HG03469 (cell line): ENCODE data around the gene ANKRD30B.
"Not testable (repeated sequence)": the region's sequence is repeated elsewhere in the genome, so short reads cannot be mapped to it uniquely, and the experiment has no call there.

Source experiments
- ATAC-seq: cut with Tn5 transposase; IDR thresholded peaks from one replicate; pipeline ENCODE4 v1.9.1; 2021; ENCODE audit warnings: mild to moderate bottlenecking, moderate library complexity, moderate number of reproducible peaks; ENCODE audit not compliant: unreplicated experiment

ANKRD30B gene

GRCh38 chr18:14855634-14856033 lies 107.7 kb downstream of the ANKRD30B start:
- not testable (repeated sequence) for ATAC-seq

- not testable (repeated sequence) for ATAC-seq
Observed at GRCh38 chr18:14856256-14856655, 108.3 kb downstream of the ANKRD30B start.

GRCh38 chr18:14858514-14858913 lies 110.5 kb downstream of the ANKRD30B start:
- not testable (repeated sequence) for ATAC-seq

DNA sequence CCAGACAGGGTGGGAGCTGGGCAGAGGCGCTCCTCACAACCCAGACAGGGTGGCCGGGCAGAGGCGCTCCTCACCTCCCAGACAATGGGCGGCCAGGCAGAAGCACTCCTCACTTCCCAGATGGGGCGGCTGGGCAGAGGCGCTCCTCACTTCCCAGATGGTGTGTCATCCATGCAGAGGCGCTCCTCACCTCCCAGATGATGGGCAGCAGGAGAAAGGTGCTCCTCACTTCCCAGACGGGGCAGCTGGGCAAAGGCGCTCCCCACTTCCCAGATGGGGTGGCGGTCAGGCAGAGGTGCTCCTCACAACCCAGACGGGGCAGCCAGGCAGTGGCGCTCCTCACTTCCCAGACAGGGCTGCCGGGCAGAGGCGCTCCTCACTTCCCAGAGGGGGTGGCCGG lies 112.0 kb downstream of the ANKRD30B start:
- not testable (repeated sequence) for ATAC-seq

DNA sequence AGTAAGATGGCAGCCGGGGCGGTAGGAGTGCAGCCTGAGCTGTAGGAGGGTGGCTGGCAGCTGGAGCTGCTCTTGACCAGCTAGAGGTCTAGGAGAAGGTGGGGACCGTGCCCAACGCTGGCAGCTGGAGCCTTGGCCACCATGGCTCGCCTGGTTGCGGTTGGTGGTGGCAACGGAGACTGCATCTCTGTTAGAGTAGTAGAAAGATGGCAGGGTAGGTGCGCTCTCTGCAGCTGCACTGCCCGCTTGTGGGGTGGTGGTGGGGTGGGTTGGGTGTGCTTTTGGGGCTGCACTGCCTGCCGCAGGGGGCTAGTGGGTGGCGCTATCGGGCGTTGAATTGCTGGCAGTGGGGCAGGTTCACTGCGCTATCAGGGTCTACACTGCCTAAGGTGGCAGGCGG lies 118.5 kb downstream of the ANKRD30B start:
- not testable (repeated sequence) for ATAC-seq

DNA sequence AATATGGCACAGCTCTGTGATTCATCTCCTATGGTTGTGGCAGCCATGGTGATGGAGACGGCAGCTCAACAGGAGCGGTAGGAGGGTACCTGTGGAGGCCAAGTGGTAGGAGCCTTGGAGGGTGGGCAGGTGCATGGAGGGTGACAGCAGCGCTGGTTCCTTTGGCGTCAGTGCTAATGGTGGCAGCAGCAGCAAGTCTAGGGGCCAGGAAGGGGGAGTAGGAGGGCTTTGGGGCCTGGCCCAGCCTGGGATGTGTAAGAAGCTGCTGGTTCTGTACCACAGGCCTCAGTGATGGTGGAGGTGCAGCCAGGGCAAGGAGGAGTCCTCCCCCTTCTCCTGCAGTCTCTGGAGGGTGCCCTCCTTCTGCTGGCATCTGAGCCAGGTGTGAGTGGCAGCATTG lies 120.0 kb downstream of the ANKRD30B start:
- ATAC-seq = not testable (repeated sequence)

GRCh38 chr18:14868825-14869224 lies 120.9 kb downstream of the ANKRD30B start:
- ATAC-seq = not testable (repeated sequence)

GRCh38 chr18:14878826-14879225 lies 130.9 kb downstream of the ANKRD30B start:
- not testable (repeated sequence) for ATAC-seq

DNA sequence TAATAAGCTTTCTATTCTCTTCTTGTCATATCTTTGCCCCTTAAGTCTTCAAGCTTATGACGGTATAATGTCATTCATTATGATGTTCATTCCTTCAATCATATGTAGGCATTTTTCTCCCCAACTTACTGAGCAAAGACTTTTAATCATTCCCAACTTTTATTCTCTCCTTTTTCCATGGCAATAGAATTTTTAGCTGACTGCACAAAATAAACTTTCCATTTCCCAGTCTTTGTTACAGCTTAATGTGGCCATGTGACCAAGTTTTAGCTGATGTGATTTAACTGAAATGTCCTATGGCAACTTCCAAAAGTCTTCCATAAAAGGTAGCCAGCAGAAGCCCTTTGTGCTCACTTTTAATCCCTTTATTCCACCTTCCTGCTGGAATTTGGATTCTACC lies 152.5 kb downstream of the ANKRD30B start:
- no peak for ATAC-seq
